ENCODE data around the gene RNF8. TPM values are rescaled to one million over a fixed set of nuclear protein-coding genes. Genes with fewer than 3 reads are reported as not detected.

RNF8 gene
- total and polyA plus RNA-seq, 9 of the 15 experiments (the other 6 are each of a cell fraction or from before 2014, with no cell fraction given), result 10.6 to 47.0 (median 37.5) TPM

DNA sequence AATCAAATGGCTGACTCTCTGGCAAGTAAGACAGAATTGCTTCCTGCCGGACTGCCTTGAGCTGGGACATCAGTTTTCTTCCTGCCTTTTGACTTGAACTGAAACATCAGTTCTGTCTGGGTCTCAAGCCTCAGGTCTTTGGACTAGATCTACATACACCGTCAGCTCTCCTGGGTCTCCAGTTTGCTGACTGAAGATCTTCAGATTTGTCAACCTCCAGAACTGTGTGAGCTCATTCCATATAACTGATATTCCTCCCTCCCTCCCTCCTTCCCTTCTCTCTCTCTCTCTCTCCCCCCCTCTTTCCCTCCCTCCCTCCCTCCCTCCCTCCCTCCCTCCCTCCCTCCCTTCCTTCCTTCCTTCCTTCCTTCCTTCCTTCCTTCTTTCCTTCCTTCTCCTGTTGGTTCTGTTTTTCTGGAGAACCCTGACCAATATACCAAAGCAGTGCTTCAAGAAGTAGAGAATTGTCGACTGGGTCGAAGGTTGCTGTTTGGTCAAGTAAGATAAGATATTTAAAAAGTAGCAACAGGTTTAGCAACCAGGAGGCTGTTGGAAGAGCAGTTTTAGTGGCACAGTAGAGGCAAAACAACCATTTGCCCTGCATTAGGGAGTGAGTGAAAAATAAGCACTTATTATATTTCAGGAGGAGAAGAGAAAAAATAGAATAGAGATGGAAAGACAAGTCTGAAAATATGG is 46.2 kb downstream of the RNF8 start (continued):
- TF ChIP-seq NFRKB (IDR thresholded peaks at IDR 0.05; ENCODE audit: low read depth) (no peak), CEBPB (tag; IDR thresholded peaks at IDR 0.05) (peak; percentile 39; the same call in 1 of the 2 replicates), ZNF696 (CRISPR knock-in tag; conservative IDR thresholded peaks at IDR 0.05) (no peak), SMARCA4 (IDR thresholded peaks at IDR 0.05) (peak; percentile 78), JUND (IDR thresholded peaks at IDR 0.05; ENCODE audit: borderline replicate concordance, low read depth, low read length) (0 out of 2 replicates have a peak, but pooled peaks have one; percentile 25), JUND (tag; IDR thresholded peaks at IDR 0.05; ENCODE audit: borderline replicate concordance, low read depth, low read length) (no peak), MAFK (IDR thresholded peaks at IDR 0.05; ENCODE audit: low read length) (no peak), TSC22D4 (tag; IDR thresholded peaks at IDR 0.05) (peak; percentile 62; the same call in 1 of the 2 replicates), TCF3 (CRISPR knock-in tag; IDR thresholded peaks at IDR 0.05) (peak; percentile 81), ARID1B (IDR thresholded peaks at IDR 0.05) (peak; percentile 85), TRIM24 (IDR thresholded peaks at IDR 0.05) (peak in 1 of 2 experiments; percentile 24; a peak in 1 of 4 replicates), TBL1XR1 (IDR thresholded peaks at IDR 0.05; ENCODE audit: low read length in 2 of 2) (0 out of 4 replicates have a peak, but pooled peaks of 1 of the 2 experiments have one; percentile 13), RFX7 (CRISPR knock-in tag; IDR thresholded peaks at IDR 0.05) (no peak), FOXM1 (IDR thresholded peaks at IDR 0.05; ENCODE audit: low read depth) (peak; percentile 76), FOXM1 (CRISPR knock-in tag; IDR thresholded peaks at IDR 0.05; ENCODE audit: low read depth) (no peak), NBN (IDR thresholded peaks at IDR 0.05; ENCODE audit: low read depth) (no peak; the same call in 1 of the 2 replicates), ZEB2 (IDR thresholded peaks at IDR 0.05) (no peak), RB1 (IDR thresholded peaks at IDR 0.05; ENCODE audit: low read depth) (no peak), PYGO2 (tag; IDR thresholded peaks at IDR 0.05) (no peak), TAL1 (IDR thresholded peaks at IDR 0.05) (peak; percentile 79), MTA1 (IDR thresholded peaks at IDR 0.05; ENCODE audit: borderline replicate concordance) (peak; percentile 40; the same call in 1 of the 2 replicates), CBFA2T2 (conservative IDR thresholded peaks at IDR 0.05) (peak; percentile 73), SRSF1 (IDR thresholded peaks at IDR 0.05; ENCODE audit: low read depth, low read length) (no peak), LARP7 (IDR thresholded peaks at IDR 0.05) (no peak), NFIC (IDR thresholded peaks at IDR 0.05) (peak; percentile 32; the same call in 1 of the 2 replicates), DPF2 (IDR thresholded peaks at IDR 0.05) (peak; percentile 78), SMAD1 (IDR thresholded peaks at IDR 0.05; ENCODE audit: low read depth, low read length, partially characterized antibody) (no peak), HDAC2 (IDR thresholded peaks at IDR 0.05) (peak; percentile 62), TEAD4 (IDR thresholded peaks at IDR 0.05; ENCODE audit: low read length) (peak; percentile 79), TEAD4 (CRISPR knock-in tag; IDR thresholded peaks at IDR 0.05; ENCODE audit: borderline replicate concordance) (no peak), PCBP2 (IDR thresholded peaks at IDR 0.05; ENCODE audit: low read depth, low read length, poor library complexity, severe bottlenecking) (peak; percentile 87), CXXC5 (CRISPR knock-in tag; IDR thresholded peaks at IDR 0.05) (0 out of 2 replicates have a peak, but pooled peaks have one; percentile 28), NEUROD1 (IDR thresholded peaks at IDR 0.05; ENCODE audit: borderline replicate concordance, low read depth, low read length, partially characterized antibody) (no peak), MECOM (CRISPR knock-in tag; IDR thresholded peaks at IDR 0.05) (no peak), THRAP3 (IDR thresholded peaks at IDR 0.05; ENCODE audit: borderline replicate concordance) (no peak), HDAC3 (IDR thresholded peaks at IDR 0.05; ENCODE audit: borderline replicate concordance, partially characterized antibody) (no peak), CBX5 (IDR thresholded peaks at IDR 0.05; ENCODE audit: borderline replicate concordance, low read depth) (no peak)
